ENCODE data around the gene WDR90.
A peak's percentile ranks its signal among the peaks of the same experiment; 100 is the strongest.

The WDR90 gene

GRCh38 chr16:648781-649589 lies at the start of gene WDR90:
WDR90 (plus strand) TSS chr16:649365; CDS start chr16:649417, 52 bp downstream.
- TF ChIP-seq, protein P1, sequence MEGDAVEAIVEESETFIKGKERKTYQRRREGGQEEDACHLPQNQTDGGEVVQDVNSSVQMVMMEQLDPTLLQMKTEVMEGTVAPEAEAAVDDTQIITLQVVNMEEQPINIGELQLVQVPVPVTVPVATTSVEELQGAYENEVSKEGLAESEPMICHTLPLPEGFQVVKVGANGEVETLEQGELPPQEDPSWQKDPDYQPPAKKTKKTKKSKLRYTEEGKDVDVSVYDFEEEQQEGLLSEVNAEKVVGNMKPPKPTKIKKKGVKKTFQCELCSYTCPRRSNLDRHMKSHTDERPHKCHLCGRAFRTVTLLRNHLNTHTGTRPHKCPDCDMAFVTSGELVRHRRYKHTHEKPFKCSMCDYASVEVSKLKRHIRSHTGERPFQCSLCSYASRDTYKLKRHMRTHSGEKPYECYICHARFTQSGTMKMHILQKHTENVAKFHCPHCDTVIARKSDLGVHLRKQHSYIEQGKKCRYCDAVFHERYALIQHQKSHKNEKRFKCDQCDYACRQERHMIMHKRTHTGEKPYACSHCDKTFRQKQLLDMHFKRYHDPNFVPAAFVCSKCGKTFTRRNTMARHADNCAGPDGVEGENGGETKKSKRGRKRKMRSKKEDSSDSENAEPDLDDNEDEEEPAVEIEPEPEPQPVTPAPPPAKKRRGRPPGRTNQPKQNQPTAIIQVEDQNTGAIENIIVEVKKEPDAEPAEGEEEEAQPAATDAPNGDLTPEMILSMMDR (conservative IDR thresholded peaks at IDR 0.05; ENCODE audit: low read length), result no peak
- no peak for TF ChIP-seq EZH2phosphoT487 (IDR thresholded peaks at IDR 0.05; ENCODE audit: borderline replicate concordance)
- H4K20me1 ChIP-seq (ENCODE audit: insufficient read depth, low read length, poor library complexity, severe bottlenecking), result no peaks in the 10 kb centered on the region
- peak within 1 kb of the TSS; percentile 88 for H3K4me2 ChIP-seq (ENCODE audit: low read depth, low read length, poor library complexity, severe bottlenecking)
- peak within 1 kb of the TSS; percentile 76 for H3K9ac ChIP-seq (ENCODE audit: low read depth, low read length, poor library complexity, severe bottlenecking)
- no peaks in the 10 kb centered on the region for H3K9me3 ChIP-seq (ENCODE audit: insufficient read depth, low read depth, low read length)
- H3K79me2 ChIP-seq (ENCODE audit: insufficient read depth, low read length), result 0 out of 2 replicates have a peak, but pooled peaks cover 3% of the 10 kb centered on the region
- peak within 1 kb of the TSS; percentile 86 for H3K4me3 ChIP-seq (ENCODE audit: low read length, poor library complexity, severe bottlenecking)
- no peaks in the 10 kb centered on the region for H3K9me2 ChIP-seq (replicated peaks; ENCODE audit: low read depth, low read length)
- no peaks in the 10 kb centered on the region for H3K27me3 ChIP-seq (ENCODE audit: insufficient read depth, low read length, poor library complexity, severe bottlenecking)
- no peaks in the 10 kb centered on the region for H3F3A ChIP-seq (ENCODE audit: low read depth)
- H3K36me3 ChIP-seq (ENCODE audit: insufficient read depth, low read length), result no peaks in the 10 kb centered on the region
- peak within 1 kb of the TSS; percentile 64 for H2AFZ ChIP-seq (ENCODE audit: low read length)
- no peaks in the 10 kb centered on the region for H3K4me1 ChIP-seq (ENCODE audit: insufficient read depth, low read length, poor library complexity, severe bottlenecking)

DNA sequence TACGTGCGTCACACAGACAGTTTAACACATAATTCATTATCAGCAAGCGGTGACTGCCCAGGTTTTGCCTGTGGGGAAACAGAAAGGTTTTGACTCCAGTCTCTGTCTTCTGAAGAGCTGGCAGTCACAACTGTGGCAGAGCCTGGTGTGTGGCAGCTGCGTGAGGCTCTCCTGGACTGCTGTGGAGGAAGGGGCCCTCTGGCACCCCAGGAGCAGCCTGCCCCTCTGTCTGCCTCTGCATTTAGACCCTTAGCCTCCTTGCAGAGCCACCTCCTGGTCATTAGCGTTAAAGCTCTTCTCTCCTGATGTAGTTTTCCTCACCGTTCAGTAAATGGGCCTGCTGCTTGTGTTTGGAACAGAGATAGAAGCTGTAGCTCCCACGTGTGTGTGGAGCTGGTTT lies 48.4 kb upstream of the WDR90 start:
- Histone ChIP-seq H4K20me1 (ENCODE audit: insufficient read depth, low read length, poor library complexity, severe bottlenecking) (no peaks in the 10 kb centered on the region), H3K79me2 (ENCODE audit: insufficient read depth, low read length) (peaks cover 6% of the 10 kb centered on the region; the same call in 1 of the 2 replicates), H3K4me1 (ENCODE audit: insufficient read depth, low read length, poor library complexity, severe bottlenecking) (no peaks in the 10 kb centered on the region), H3K27me3 (ENCODE audit: insufficient read depth, low read length, poor library complexity, severe bottlenecking) (no peaks in the 10 kb centered on the region), H3K36me3 (ENCODE audit: insufficient read depth, low read length) (no peaks in the 10 kb centered on the region; the same call in 1 of the 2 replicates), H3K9me3 (ENCODE audit: insufficient read depth, low read depth, low read length) (no peaks in the 10 kb centered on the region), H2AFZ (ENCODE audit: low read length) (no peak overlapping the region), H3F3A (ENCODE audit: low read depth) (no peaks in the 10 kb centered on the region), H3K9me2 (replicated peaks; ENCODE audit: low read depth, low read length) (no peaks in the 10 kb centered on the region), H3K9ac (ENCODE audit: low read depth, low read length, poor library complexity, severe bottlenecking) (no peak overlapping the region), H3K4me3 (ENCODE audit: low read length, poor library complexity, severe bottlenecking) (no peak overlapping the region), H3K4me2 (ENCODE audit: low read depth, low read length, poor library complexity, severe bottlenecking) (no peak overlapping the region)
- TF ChIP-seq EZH2phosphoT487 (IDR thresholded peaks at IDR 0.05; ENCODE audit: borderline replicate concordance), result no peak
- TF ChIP-seq, protein P1 (conservative IDR thresholded peaks at IDR 0.05; ENCODE audit: low read length), result peak; percentile 30; the same call in 1 of the 2 replicates

GRCh38 chr16:603933-604332 lies 45.2 kb upstream of the WDR90 start:
- H3K27me3 ChIP-seq (ENCODE audit: insufficient read depth, low read length, poor library complexity, severe bottlenecking), result no peaks in the 10 kb centered on the region
- no peaks in the 10 kb centered on the region for H3K4me1 ChIP-seq (ENCODE audit: insufficient read depth, low read length, poor library complexity, severe bottlenecking)
- H2AFZ ChIP-seq (ENCODE audit: low read length), result no peak overlapping the region
- TF ChIP-seq, protein P1 (conservative IDR thresholded peaks at IDR 0.05; ENCODE audit: low read length), result no peak
- no peak for TF ChIP-seq EZH2phosphoT487 (IDR thresholded peaks at IDR 0.05; ENCODE audit: borderline replicate concordance)
- H3K36me3 ChIP-seq (ENCODE audit: insufficient read depth, low read length), result no peaks in the 10 kb centered on the region; the same call in 1 of the 2 replicates
- no peaks in the 10 kb centered on the region for H3F3A ChIP-seq (ENCODE audit: low read depth)
- no peaks in the 10 kb centered on the region for H3K9me3 ChIP-seq (ENCODE audit: insufficient read depth, low read depth, low read length)
- H3K79me2 ChIP-seq (ENCODE audit: insufficient read depth, low read length), result no peaks in the 10 kb centered on the region
- H4K20me1 ChIP-seq (ENCODE audit: insufficient read depth, low read length, poor library complexity, severe bottlenecking), result no peaks in the 10 kb centered on the region
- no peaks in the 10 kb centered on the region for H3K9me2 ChIP-seq (replicated peaks; ENCODE audit: low read depth, low read length)
- H3K4me3 ChIP-seq (ENCODE audit: low read length, poor library complexity, severe bottlenecking), result no peak overlapping the region
- no peak overlapping the region for H3K4me2 ChIP-seq (ENCODE audit: low read depth, low read length, poor library complexity, severe bottlenecking)
- H3K9ac ChIP-seq (ENCODE audit: low read depth, low read length, poor library complexity, severe bottlenecking), result no peak overlapping the region
